Loucy (cell line): ENCODE data around the gene KLHL3.

Source experiments
- CTCF ChIP-seq: fragments of 200-600 bp; sonication (generic); conservative IDR thresholded peaks from 2 replicates; pipeline ENCODE4 v1.5.1; 2014; ENCODE audit warnings: mild to moderate bottlenecking, antibody characterized with exemption, low read length
- EZH2phosphoT487 ChIP-seq: fragments of 200-600 bp; IDR thresholded peaks from 2 replicates; pipeline ENCODE4 v1.6.1; 2018; ENCODE audit warnings: antibody characterized with exemption, mild to moderate bottlenecking, moderate library complexity, borderline replicate concordance

GRCh38 chr5:137638841-137639240, 97.0 kb downstream of the KLHL3 start:
- TF ChIP-seq CTCF: no peak
- no peak for TF ChIP-seq EZH2phosphoT487
